Mucosa of gallbladder (tissue), 1 donor: ENCODE results near the gene CHST8. TPM values are rescaled to one million over a fixed set of nuclear protein-coding genes. Genes with fewer than 3 reads are reported as not detected.
"Not testable (repeated sequence)": the region's sequence is repeated elsewhere in the genome, so short reads cannot be mapped to it uniquely, and the experiment has no call there.

Source experiments
- DNase-seq: peaks from one replicate; pipeline ENCODE4 v3.0.0-alpha.2; 2020; ENCODE audit warnings: low spot score
- total RNA-seq: library from RNA; stranded (reverse); gene quantifications from one replicate; pipeline ENCODE4 v1.2.1, GENCODE V29; 2021
- donor health status: DM: no; HTN: no; CAD: no.

The CHST8 gene
- total RNA-seq: 9.9 TPM

GRCh38 chr19:33621811-33622504, at the start of gene CHST8:
Gene CHST8 (plus strand): TSS chr19:33621953. CDS start chr19:33689262, 67,309 bp downstream.
- peak; percentile 54 for DNase-seq

GRCh38 chr19:33572929-33573328, 48.8 kb upstream of the CHST8 start:
- DNase-seq: no peak

GRCh38 chr19:33574824-33575223, 46.9 kb upstream of the CHST8 start:
- no peak for DNase-seq

GRCh38 chr19:33578697-33579096, 43.1 kb upstream of the CHST8 start:
- no peak for DNase-seq

GRCh38 chr19:33580026-33580644, 41.6 kb upstream of the CHST8 start:
- DNase-seq: peak; percentile 77

GRCh38 chr19:33580645-33581037, 41.1 kb upstream of the CHST8 start:
- no peak for DNase-seq

GRCh38 chr19:33582914-33583313, 38.8 kb upstream of the CHST8 start:
- no peak for DNase-seq

GRCh38 chr19:33587150-33587549, 34.6 kb upstream of the CHST8 start:
- no peak for DNase-seq

GRCh38 chr19:33590224-33590623, 31.5 kb upstream of the CHST8 start:
- no peak for DNase-seq

GRCh38 chr19:33595783-33596182, 26.0 kb upstream of the CHST8 start:
- DNase-seq: no peak

- DNase-seq: no peak
These were observed 20.2 kb upstream of the CHST8 start for GRCh38 chr19:33601583-33601982.

GRCh38 chr19:33602576-33603204, 19.1 kb upstream of the CHST8 start:
- no peak for DNase-seq

GRCh38 chr19:33603377-33603776, 18.4 kb upstream of the CHST8 start:
- no peak for DNase-seq

GRCh38 chr19:33604651-33605050, 17.1 kb upstream of the CHST8 start:
- no peak for DNase-seq

- DNase-seq: not testable (repeated sequence)
These were observed 15.9 kb upstream of the CHST8 start for GRCh38 chr19:33605803-33606295.

- DNase-seq: no peak
These were observed 15.2 kb upstream of the CHST8 start for GRCh38 chr19:33606556-33606955.

- no peak for DNase-seq
These were observed 12.4 kb upstream of the CHST8 start for GRCh38 chr19:33609353-33609752.

- no peak for DNase-seq
These were observed 11.2 kb upstream of the CHST8 start for GRCh38 chr19:33610588-33610987.

GRCh38 chr19:33612928-33613619, 8.7 kb upstream of the CHST8 start:
- no peak for DNase-seq

GRCh38 chr19:33613620-33614000, 8.1 kb upstream of the CHST8 start:
- no peak for DNase-seq

- no peak for DNase-seq
These were observed 5.4 kb upstream of the CHST8 start for GRCh38 chr19:33616346-33616745.

- no peak for DNase-seq
These were observed 4.9 kb upstream of the CHST8 start for GRCh38 chr19:33616857-33617256.
